GM18505 (cell line): ENCODE results near the gene PARN.
"Not testable (repeated sequence)": the region's sequence is repeated elsewhere in the genome, so short reads cannot be mapped to it uniquely, and the experiment has no call there.

Experiments used
- ATAC-seq: cut with Tn5 transposase; IDR thresholded peaks from one replicate; pipeline ENCODE4 v1.9.1; 2021; ENCODE audit not compliant: unreplicated experiment
- POLR2A ChIP-seq: IDR thresholded peaks from 4 replicates; pipeline ENCODE4 v1.6.1; 2011; ENCODE audit warnings: borderline replicate concordance; ENCODE audit not compliant: insufficient read depth, insufficient read length; ENCODE audit errors: extremely low read depth

Gene PARN

GRCh38 chr16:14641926-14642325, 11.9 kb upstream of the PARN start:
- ATAC-seq, result no peak
- TF ChIP-seq POLR2A, result no peak

GRCh38 chr16:14641206-14641605, 11.1 kb upstream of the PARN start:
- no peak for ATAC-seq
- TF ChIP-seq POLR2A, result no peak

- ATAC-seq, result no peak
- TF ChIP-seq POLR2A, result no peak
Observed at GRCh38 chr16:14640538-14640937, 10.5 kb upstream of the PARN start.

GRCh38 chr16:14636951-14637240, 6.8 kb upstream of the PARN start:
- not testable (repeated sequence) for ATAC-seq

GRCh38 chr16:14636179-14636950, 6.3 kb upstream of the PARN start:
- ATAC-seq, result not testable (repeated sequence)

GRCh38 chr16:14635395-14636165, 5.5 kb upstream of the PARN start:
- ATAC-seq, result no peak
- no peak for TF ChIP-seq POLR2A

GRCh38 chr16:14634389-14634725, 4.3 kb upstream of the PARN start:
- ATAC-seq, result no peak
- no peak for TF ChIP-seq POLR2A

GRCh38 chr16:14632693-14633569, 2.9 kb upstream of the PARN start, which contains the start of gene BFAR:
Gene BFAR, plus strand, starts transcription at chr16:14632951. Its CDS starts 11,396 bp downstream, at chr16:14644347.
- peak; percentile 99 for TF ChIP-seq POLR2A
- ATAC-seq, result peak; percentile 68

GRCh38 chr16:14630620-14631330, 715 bp upstream of the PARN start:
- not testable (repeated sequence) for ATAC-seq

- TF ChIP-seq POLR2A, result no peak
- no peak for ATAC-seq
Observed at GRCh38 chr16:14629612-14629918, 495 bp downstream of the PARN start.

GRCh38 chr16:14628806-14629611, 1.1 kb downstream of the PARN start:
- no peak for TF ChIP-seq POLR2A
- ATAC-seq, result no peak

GRCh38 chr16:14627078-14627477, 3.0 kb downstream of the PARN start:
- ATAC-seq, result no peak
- no peak for TF ChIP-seq POLR2A

- ATAC-seq, result no peak
- no peak for TF ChIP-seq POLR2A
Observed at GRCh38 chr16:14618566-14618965, 11.5 kb downstream of the PARN start.
